GM18511 (cell line): ENCODE measurements around the gene SCP2.

Experiments used
- ATAC-seq: cut with Tn5 transposase; IDR thresholded peaks from one replicate; pipeline ENCODE4 v1.9.1; 2021; ENCODE audit warnings: mild to moderate bottlenecking, moderate library complexity; ENCODE audit not compliant: unreplicated experiment

SCP2 gene, protein sequence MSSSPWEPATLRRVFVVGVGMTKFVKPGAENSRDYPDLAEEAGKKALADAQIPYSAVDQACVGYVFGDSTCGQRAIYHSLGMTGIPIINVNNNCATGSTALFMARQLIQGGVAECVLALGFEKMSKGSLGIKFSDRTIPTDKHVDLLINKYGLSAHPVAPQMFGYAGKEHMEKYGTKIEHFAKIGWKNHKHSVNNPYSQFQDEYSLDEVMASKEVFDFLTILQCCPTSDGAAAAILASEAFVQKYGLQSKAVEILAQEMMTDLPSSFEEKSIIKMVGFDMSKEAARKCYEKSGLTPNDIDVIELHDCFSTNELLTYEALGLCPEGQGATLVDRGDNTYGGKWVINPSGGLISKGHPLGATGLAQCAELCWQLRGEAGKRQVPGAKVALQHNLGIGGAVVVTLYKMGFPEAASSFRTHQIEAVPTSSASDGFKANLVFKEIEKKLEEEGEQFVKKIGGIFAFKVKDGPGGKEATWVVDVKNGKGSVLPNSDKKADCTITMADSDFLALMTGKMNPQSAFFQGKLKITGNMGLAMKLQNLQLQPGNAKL

GRCh38 chr1:52927212-52928014 is at the start of gene SCP2:
SCP2 (plus strand) TSS chr1:52927276; CDS start chr1:52927397, 121 bp downstream.
- peak; percentile 82 for ATAC-seq

DNA sequence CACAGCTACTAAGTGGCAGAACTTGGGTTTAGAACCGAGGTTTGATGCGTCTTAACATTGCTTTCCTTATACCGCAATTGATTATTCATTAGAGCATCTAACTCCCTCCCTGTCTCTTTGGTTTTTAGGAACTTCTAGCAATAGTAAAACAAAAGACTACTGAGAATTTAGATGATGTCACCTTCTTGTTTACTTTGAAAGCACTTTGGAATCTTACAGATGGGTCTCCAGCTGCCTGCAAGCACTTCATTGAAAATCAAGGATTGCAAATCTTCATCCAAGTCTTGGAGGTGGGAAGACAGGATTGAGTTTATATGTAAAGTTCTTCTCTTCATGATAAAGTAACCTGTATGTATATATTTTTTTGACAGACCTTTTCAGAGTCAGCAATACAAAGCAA is 49.5 kb upstream of the SCP2 start:
- no peak for ATAC-seq

DNA sequence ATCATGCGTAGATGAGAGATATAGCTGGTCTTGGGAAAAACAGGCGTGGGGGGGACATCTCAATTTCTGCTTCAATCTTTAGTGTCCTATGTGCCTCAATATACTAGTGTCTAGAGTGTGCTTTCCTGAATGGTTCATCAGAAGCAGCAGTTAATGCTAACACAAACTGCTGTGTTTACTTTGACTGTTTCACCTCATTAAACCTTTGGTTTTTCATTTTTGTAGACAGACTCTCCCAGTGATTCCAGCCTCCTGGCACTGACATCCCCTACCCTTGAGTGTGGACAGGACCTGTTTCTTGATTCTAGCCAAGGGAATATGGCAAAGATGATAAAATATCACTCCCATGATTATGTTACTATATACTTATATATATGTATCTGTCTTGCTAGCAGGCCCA is 46.9 kb upstream of the SCP2 start:
- ATAC-seq: no peak

- no peak for ATAC-seq
These were observed 39.6 kb upstream of the SCP2 start for GRCh38 chr1:52887483-52887882.

DNA sequence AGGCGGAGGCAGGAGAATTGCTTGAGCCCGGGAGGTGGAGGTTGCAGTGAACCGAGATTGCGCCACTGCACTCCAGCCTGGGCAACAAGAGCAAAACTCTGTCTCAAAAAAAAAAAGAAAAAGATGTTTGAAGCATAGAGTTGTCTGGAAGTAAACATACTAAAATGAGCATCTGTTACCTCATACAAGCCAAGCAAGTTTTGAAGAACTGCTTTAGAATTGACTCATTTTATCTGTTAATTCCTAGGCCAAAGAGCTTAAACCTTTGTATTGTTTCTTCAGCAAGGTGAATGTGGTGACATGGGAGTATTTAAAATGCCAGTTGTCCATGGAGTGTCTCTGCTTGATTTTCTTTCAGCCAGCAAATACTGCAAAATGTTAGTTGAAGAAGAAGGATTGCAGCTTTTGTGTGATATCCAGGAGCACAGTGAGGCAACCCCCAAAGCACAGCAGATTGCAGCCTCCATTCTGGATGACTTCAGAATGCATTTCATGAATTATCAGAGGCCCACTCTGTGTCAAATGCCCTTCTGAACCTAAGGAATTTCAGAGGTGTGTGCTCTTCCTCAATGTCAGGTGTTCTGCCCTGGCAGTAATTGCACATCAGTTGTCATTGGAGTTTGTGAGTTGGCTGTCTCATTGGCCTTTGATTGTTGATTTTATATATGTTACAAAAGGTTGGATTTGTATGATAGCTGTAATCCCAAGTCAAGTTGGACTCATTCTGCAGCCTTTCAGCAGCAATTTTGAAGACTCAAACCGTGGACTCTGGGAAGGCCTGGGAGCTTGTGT is 34.5 kb upstream of the SCP2 start:
- ATAC-seq: no peak

GRCh38 chr1:52899445-52899894 is 27.6 kb upstream of the SCP2 start:
- no peak for ATAC-seq

DNA sequence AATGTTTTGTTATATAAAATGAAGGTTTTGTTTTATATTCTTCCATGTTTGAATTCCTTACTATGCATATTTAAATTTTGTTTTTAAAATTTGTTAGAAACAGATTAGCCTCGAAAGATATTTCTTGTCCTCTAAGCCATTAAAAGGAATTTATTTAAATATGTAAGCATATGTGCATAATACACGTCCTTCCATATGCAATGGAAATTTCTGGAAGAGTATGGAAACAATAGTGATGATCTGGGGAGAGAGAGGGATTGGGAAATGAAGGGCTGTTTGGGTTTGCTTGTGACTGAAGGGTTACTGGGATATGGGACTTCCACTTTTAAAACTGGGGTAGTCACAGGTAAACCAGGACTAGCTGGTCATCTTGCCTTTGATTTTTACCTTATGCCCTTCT is 26.7 kb upstream of the SCP2 start:
- ATAC-seq: no peak

GRCh38 chr1:52901384-52901783 is 25.7 kb upstream of the SCP2 start:
- no peak for ATAC-seq

GRCh38 chr1:52904208-52904926 is 22.7 kb upstream of the SCP2 start:
- ATAC-seq: no peak

- ATAC-seq: no peak
These were observed 22.0 kb upstream of the SCP2 start for GRCh38 chr1:52904927-52905698.

DNA sequence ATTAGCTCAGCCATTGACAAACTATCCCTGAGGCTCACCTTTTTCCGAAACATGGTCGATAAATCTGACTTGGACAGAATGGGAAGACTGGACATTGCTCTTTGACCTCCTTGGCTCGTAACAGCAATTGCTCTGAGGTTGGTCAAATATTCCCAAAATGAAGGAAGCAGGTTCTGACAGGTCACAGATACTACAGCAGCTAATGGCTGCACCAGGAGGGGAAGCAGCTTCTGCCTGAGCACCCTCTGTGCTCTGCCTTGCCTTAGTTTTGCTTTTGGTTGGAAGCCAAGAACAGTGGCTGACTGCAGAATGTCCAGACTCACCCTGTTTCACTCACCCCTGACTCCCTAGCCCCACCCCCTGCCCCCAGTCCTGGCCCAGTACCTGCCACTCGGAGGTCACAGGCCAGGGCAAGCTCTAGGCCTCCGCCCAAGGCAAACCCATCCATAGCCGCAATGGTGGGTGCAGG is 20.9 kb upstream of the SCP2 start:
- no peak for ATAC-seq

DNA sequence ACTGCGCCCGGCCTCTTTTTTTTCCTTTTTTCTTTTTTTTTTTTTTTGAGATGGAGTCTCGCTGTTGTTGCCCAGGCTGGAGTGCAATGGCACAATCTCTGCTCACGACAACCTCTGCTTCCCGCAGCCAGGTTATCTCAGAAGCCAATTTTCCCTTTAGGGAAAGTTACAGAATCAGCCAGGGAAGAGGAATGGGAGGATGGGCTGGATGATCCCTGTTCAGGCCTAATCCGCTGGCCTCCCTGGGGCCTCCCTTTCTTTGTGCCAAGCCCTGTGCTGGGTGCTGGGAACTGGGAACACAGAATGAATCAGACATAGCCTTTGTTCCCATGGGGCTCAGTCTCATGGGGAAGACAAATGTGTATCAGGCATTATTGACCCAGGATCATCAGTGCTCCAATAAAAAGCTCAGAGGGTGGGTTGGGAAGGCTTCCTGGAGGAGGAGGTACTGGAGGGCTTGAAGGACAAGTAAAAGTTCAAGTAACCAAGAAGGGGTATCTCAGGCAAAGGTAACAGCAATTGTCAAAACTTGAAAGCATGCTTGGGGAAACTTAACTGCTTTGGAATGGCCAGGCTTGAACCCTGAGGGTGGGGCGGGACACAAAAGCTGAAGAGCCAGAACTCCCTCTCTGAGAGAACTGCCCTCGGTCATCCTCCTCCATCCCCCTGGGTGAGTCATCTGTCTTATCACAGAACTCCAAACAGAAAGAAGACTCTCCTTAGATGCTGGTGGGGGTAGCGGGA is 19.8 kb upstream of the SCP2 start:
- ATAC-seq: no peak

DNA sequence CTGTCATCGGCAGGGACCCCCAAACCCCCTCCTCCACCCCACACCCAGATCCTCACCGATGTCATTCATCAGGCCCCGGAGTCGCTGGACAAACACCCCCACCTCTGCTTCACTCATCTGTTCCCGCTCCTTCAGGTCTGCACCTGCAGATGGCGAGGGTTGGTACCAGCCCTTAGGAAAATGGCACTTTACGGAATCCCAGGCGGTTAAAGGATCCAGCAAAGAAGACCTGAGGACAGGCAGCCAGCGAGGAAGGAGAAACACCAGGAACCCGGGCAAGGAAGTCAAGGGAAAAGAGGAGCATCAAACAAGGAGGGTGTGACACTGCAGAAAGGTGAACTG is 19.3 kb upstream of the SCP2 start:
- ATAC-seq: no peak

DNA sequence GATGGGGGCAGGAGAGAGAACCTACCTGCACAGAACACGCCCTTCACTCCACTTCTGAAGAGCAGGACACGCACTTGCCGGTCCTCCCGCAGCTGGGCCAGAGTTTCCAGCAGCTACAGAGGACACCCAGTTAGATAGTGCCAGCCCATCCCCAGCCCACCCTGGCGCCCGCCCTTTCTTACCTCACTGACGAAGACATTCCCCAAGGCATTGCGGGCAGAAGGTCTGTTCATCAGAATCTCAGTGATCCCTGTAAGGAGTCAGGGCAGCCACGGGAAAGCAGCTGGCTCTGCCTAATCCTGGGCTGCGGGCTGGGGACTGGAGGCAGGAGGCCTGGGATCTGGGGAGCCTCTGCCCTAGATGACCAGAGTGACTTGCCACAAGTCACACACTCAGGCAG is 15.5 kb upstream of the SCP2 start:
- no peak for ATAC-seq

GRCh38 chr1:52913014-52913413 is 14.1 kb upstream of the SCP2 start:
- ATAC-seq: no peak

DNA sequence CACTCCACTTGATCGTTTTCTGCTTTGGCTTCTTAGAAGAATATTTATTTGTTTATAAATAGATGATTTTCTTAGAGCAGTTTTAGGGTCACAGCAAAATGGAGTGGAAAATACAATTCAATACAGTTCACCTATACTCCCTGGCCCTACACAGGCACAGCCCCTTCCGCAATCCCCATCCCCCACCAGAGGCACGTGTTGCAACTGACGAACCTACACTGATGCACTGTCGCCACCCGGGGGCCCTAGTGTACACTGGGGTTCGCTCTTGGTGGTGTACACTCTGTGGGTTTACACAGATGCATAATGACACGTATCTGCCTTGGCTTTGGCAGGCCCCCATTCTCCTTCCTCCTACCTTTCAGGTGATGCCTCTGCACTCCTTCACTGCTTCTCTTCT is 13.5 kb upstream of the SCP2 start:
- ATAC-seq: no peak

DNA sequence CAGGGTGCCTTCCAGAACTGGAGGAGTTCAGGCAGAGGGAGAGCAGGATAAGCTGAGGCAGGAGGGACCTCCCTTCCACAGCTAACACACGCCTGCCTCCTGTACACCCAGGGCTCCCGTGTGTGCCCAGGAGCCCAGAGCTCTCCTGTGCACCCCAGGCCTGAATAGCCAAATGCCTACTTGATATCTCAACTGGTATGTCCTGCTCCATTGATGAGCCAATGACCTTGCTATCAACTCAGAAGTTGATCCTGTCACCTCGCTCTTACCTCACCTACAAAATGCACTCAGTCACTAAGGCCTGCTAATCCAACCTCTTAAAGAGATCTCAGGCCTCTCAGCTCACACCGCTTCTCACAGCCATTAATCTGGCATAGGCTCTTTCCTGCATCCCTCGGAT is 12.6 kb upstream of the SCP2 start:
- no peak for ATAC-seq

- no peak for ATAC-seq
These were observed 11.7 kb upstream of the SCP2 start for GRCh38 chr1:52915211-52915854.

GRCh38 chr1:52915855-52916220 is 11.2 kb upstream of the SCP2 start:
- ATAC-seq: no peak
